NB4 (cell line): ENCODE data around the gene CLDN18.

Experiments used
- DNase-seq: peaks from one replicate; pipeline ENCODE4 v3.0.0; 2010; ENCODE audit warnings: low read depth
- H3K4me3 ChIP-seq: one replicate; pipeline ENCODE4 v1.5.1; 2011; ENCODE audit warnings: mild to moderate bottlenecking, low read depth, low read length, moderate library complexity
- CTCF ChIP-seq: IDR thresholded peaks from one replicate; pipeline ENCODE4 v1.5.1; 2012; ENCODE audit warnings: low read depth, low read length
- MYC ChIP-seq: IDR thresholded peaks from 2 replicates; pipeline ENCODE4 v1.6.1; 2011; ENCODE audit warnings: low read depth, low read length
- POLR2A ChIP-seq: IDR thresholded peaks from 2 replicates; pipeline ENCODE4 v1.6.1; 2011; ENCODE audit warnings: mild to moderate bottlenecking; ENCODE audit not compliant: insufficient read length; ENCODE audit errors: extremely low read depth
- TF ChIP-seq, protein P1 (sequence below): IDR thresholded peaks from 2 replicates; pipeline ENCODE4 v1.6.1; 2011; ENCODE audit warnings: low read depth, low read length

CLDN18 gene

DNA sequence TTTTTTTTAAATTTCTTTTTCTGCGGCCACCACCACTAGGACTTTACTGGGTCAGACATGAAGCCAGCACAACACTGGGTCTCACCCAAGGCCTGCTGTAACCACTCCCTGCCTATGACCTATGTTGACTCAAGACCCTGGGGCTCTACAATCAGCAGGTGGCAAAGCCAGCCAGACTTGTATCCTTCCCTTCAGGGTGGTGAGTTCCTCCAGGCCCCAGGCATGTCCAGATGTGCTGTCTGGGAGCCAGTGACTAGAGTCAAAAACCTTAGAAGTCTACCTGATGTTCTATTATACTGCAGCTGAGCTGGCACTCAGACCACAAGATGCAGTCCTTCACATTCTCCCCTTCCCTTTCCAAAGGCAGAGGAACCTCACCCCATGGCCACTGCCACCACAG, 31.6 kb upstream of the CLDN18 start:
- no peak for DNase-seq
- TF ChIP-seq CTCF = no peak
- TF ChIP-seq, protein P1, sequence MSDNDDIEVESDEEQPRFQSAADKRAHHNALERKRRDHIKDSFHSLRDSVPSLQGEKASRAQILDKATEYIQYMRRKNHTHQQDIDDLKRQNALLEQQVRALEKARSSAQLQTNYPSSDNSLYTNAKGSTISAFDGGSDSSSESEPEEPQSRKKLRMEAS = no peak
- TF ChIP-seq POLR2A = no peak
- no peak for TF ChIP-seq MYC
- H3K4me3 ChIP-seq = no peak overlapping the region

DNA sequence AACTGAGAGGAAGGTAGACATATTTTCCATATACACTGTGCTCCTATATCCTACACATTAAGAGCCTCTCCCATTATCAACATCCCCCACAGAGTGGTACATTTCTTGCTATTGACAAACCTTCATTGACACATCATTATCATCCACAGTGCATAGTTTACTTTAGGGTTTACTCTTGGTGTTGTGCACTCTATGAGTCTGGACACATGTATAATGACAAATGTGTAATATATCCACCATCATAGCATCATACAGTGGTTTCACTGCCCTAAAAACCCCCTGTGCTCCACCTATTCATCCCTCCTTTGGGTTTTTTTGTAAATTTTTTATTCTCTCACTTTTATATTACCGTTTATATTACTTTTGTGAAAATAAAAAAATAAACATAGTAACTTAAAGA, 22.2 kb upstream of the CLDN18 start:
- no peak overlapping the region for H3K4me3 ChIP-seq
- TF ChIP-seq MYC (no peak), POLR2A (no peak)
- TF ChIP-seq, protein P1 = no peak
- no peak for DNase-seq

DNA sequence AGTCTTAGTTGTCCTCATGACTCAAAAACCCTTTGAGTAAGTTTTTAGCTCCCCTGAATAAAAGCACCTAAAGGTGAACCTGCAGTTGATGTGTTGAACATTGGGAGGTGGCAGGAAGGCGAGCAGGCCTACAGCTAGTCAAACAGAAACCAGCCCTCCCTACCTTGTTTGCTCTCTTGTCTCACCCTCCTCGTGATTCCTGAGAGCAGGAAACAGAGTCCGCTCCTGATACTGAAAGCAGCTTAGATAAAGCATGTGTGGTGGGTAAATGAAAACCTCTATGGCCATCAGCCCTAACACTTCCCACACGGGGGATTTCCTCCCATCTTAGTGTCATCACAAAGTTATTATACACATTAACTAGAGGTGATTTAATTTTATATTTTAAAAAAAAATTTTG, 21.8 kb upstream of the CLDN18 start:
- H3K4me3 ChIP-seq = no peak overlapping the region
- TF ChIP-seq, protein P1 = no peak
- TF ChIP-seq MYC = no peak
- no peak for TF ChIP-seq POLR2A
- TF ChIP-seq CTCF = no peak
- no peak for DNase-seq

- no peak overlapping the region for H3K4me3 ChIP-seq
- DNase-seq = no peak
- TF ChIP-seq CTCF = no peak
- TF ChIP-seq, protein P1 = no peak
- no peak for TF ChIP-seq MYC
- no peak for TF ChIP-seq POLR2A
Observed at GRCh38 chr3:137988982-137989381, 21.0 kb upstream of the CLDN18 start.

DNA sequence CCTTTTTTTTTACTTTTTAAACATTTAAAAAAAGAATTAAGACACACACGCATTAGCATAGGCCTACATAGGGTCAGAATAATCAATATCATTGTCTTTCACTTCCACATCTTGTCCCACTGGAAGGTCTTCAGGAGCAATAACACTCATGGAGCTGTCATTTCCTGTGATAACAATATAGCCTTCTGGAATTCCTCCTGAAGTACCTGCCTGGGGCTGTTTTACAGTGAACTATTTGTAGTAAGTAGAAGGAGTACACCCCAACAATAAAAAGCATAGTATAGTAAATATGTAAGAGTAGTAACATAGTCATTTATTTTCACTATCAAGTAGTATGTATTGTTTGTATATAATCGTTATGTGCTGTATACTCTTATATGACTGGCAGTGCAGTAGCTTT, 19.5 kb upstream of the CLDN18 start:
- TF ChIP-seq MYC (no peak), CTCF (no peak), POLR2A (no peak)
- TF ChIP-seq, protein P1 = no peak
- no peak for DNase-seq

GRCh38 chr3:137992592-137992991, 17.4 kb upstream of the CLDN18 start:
- TF ChIP-seq CTCF (no peak), POLR2A (no peak), MYC (no peak)
- TF ChIP-seq, protein P1 = no peak
- DNase-seq = no peak
- no peak overlapping the region for H3K4me3 ChIP-seq

More for the DNA sequence above, 19.5 kb upstream of the CLDN18 start:
- no peak overlapping the region for H3K4me3 ChIP-seq
